GM23248 (cell line): ENCODE data around the gene LCE1A.

ENCODE experiments used
- EZH2 ChIP-seq: fragments of 200-600 bp; sonication (generic); IDR thresholded peaks from 2 replicates; pipeline ENCODE4 v1.6.1; 2018; ENCODE audit warnings: antibody characterized with exemption, mild to moderate bottlenecking; ENCODE audit not compliant: insufficient read depth, poor library complexity, severe bottlenecking
- EZH2phosphoT487 ChIP-seq: fragments of 200-600 bp; sonication (generic); IDR thresholded peaks from 2 replicates; pipeline ENCODE4 v1.6.1; 2018; ENCODE audit warnings: antibody characterized with exemption, moderate library complexity, mild to moderate bottlenecking, low read depth; ENCODE audit not compliant: insufficient read depth

DNA sequence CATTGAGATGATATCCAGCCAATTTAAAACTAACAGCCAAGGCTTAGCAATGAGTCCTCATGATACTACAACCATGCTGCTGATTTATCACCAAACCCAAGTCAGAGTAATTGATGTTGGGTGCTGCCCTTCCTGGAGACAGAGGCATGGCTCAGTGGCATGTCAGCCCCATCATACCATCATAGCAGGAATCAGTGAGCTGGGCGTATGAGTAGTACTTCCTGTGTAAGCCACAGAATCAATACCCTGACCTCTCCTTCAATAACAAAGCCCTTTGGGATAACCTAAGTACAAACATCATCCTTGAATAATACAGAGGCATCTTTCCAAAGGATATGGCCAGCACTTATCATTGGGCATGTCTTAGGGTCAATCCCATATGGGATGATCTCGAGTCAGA lies 44.2 kb upstream of the LCE1A start:
- TF ChIP-seq EZH2 (no peak), EZH2phosphoT487 (no peak)
